ENCODE measurements around the gene ZNF775.

DNA sequence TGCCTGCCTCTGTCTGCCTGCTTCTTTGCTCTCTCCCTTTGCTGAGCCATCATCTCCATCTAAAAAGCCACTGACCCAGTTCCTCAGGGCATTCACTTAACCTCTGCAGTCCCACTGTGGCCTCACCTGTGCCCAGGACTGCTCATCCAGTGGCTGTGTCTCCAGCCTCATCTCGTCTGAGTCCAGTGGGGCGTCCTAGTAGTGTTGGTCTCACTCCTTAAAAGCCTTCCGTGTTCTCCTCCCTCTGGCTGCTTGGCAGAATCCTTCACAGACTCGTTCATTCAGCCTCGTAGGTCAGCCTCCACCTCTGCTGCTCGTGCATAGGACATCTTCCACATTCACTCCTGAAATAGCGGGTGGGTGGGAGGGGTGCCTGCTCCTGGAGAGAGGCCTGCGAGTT, 45.0 kb upstream of the ZNF775 start:
- TF ChIP-seq, protein P1, sequence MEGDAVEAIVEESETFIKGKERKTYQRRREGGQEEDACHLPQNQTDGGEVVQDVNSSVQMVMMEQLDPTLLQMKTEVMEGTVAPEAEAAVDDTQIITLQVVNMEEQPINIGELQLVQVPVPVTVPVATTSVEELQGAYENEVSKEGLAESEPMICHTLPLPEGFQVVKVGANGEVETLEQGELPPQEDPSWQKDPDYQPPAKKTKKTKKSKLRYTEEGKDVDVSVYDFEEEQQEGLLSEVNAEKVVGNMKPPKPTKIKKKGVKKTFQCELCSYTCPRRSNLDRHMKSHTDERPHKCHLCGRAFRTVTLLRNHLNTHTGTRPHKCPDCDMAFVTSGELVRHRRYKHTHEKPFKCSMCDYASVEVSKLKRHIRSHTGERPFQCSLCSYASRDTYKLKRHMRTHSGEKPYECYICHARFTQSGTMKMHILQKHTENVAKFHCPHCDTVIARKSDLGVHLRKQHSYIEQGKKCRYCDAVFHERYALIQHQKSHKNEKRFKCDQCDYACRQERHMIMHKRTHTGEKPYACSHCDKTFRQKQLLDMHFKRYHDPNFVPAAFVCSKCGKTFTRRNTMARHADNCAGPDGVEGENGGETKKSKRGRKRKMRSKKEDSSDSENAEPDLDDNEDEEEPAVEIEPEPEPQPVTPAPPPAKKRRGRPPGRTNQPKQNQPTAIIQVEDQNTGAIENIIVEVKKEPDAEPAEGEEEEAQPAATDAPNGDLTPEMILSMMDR (IDR thresholded peaks at IDR 0.05) = no peak
- no peak for TF ChIP-seq ZFX (IDR thresholded peaks at IDR 0.05; ENCODE audit: borderline replicate concordance)

Measured in 22Rv1 (cell line).